NCI-H510A (cell line): Measurements from ENCODE around the gene IL10RB.

Experiments used
- DNase-seq: peaks from one replicate; lab custom pipeline; 2025; lab: John Stamatoyannopoulos, UW

The IL10RB gene

GRCh38 chr21:33332143-33332542, 66.0 kb downstream of the IL10RB start:
- DNase-seq: no peak

- DNase-seq: no peak
Observed at GRCh38 chr21:33334191-33334590, 68.0 kb downstream of the IL10RB start.

- DNase-seq: no peak
Observed at GRCh38 chr21:33334824-33335223, 68.7 kb downstream of the IL10RB start.

GRCh38 chr21:33339135-33339534, 73.0 kb downstream of the IL10RB start:
- no peak for DNase-seq

GRCh38 chr21:33339918-33340317, 73.8 kb downstream of the IL10RB start:
- DNase-seq: no peak

GRCh38 chr21:33345751-33346238, 79.6 kb downstream of the IL10RB start:
- DNase-seq: no peak
